Activated CD4-positive, alpha-beta T cell treated with anti-CD3 and anti-CD28 coated beads for 1 hour (primary cell): Measurements from ENCODE around the gene CCK.

Experiments
- DNase-seq: peaks from one replicate; pipeline ENCODE4 v3.0.0-alpha.2; 2020

The CCK gene

GRCh38 chr3:42265059-42265991, 660 bp downstream of the CCK start:
- no peak for DNase-seq

DNA sequence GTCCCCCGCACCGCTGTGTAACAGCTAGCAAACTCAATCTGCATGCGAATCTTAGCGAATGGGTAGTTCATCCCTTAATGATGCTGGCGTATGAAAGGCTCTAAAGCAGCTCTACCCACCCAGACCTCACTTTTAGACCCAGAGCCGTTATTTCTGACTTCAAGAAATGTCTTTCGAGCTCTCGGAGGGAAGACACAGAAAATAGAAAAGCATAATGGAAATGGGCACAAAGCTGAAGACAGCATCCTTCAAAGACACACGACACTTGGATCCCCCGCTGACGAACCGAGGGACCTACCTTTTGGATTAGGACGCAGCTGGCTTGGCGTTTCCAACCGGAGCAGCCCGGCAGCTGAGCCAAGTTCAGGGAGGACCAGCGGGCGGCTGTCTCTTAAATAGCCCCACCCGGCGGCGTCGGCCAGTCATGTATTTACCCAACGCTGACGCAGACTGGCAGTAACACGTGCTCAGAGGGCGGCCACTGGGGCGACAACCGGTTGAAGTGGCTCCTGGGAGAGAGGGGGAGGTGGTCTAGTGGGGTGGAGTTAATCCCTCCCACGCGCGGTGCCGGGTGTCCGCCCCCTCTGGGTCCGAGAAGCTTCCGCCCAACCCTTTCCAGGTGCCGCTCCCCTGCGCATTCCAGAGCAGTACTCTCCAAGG, 1.5 kb downstream of the CCK start:
- no peak for DNase-seq

DNA sequence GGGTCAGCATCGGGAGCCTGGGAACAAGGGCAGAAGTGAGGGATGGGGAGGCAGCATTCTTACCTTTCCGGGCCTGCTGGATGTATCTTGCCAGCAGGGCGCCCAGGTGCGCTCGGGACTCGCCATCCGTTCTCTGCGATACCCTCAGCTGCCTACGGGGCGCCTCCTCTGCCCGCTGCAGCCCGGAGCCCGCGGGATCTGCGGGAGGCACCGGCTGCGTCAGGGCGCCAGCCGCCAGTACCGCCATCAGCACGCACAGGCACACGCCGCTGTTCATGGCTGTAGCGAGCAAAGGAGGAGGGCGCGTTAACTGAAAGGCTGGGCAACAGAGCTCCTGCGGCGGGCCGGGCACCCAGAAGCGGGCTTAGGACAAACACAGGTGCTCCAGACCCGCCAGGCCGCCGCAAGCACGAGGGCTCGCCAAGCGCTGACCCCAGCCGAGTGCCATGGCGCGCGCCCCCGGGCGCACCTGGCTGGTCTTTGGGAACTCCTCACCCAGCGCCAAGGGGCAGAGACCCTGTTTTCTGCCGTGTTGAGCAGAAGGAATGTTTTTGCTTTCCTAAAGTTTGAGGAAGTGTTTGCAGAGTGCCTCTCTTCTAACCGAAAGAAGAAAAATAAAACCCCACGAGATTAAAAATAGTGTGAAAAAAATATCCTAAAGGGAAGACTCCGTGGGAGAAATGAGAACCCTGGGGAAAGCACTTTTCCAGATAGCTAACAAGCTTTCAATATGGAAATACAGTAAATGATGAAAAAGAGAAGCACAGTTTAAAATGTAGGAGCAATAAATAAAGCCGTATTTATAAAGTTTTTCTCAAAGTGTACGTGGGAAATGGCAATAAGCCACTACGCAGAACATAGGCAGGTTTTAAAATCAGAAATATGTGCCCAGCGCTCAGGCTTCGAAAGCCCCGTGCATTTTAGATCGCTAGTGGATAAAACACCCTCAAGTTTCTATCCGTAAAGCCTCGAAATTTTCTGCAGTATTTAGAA, 2.3 kb downstream of the CCK start:
- DNase-seq, result no peak

GRCh38 chr3:42262525-42262924, 3.5 kb downstream of the CCK start:
- DNase-seq, result no peak

DNA sequence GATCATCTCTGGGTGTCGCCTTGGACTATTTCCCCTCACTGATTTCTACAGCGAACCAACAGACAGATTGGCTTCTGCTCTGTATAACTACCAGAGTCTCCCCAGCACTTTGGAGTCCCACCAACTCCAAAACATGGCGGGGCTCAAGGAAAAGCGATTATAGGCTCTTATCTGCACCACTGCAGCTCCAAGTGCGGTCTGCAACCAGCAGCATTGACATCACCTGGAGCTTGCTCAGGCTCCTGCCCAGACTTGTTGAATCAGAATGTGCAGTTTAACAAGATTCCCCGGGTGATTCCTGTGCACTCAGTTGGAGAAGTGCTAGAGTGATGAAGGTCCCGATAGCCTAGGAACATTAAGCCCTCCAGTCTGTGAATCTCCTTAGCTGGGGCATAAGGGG, 9.0 kb downstream of the CCK start:
- DNase-seq, result no peak

DNA sequence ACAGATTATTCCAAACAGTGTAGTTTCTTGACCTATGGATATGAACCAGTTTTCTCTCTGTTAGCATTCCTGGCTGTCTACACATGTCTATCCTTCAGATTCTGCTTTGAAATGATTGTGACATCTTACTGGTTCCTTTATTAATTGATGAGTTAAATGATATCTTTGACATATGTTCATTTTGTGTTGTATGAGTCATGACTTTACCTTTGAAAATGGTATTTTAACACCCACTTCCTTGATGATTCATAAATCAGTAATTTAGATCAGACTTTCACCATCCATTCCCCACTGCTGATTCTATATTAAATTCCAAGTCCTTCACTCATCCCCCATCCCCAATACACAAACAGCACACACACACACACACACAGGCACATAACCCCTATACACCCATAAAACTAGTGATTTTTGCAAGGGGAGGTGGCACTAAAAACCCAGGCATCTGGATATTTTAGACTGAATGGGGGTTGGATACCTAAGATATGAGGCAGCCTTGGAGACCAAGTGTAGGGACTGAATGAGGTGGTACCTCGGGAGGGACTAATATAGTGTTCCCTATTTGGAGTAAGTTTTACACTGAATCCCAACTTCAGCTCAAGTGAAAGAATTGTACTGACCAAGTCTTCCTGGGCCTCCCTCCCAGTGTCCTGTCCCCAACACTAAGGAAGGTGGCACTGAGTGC, 9.7 kb downstream of the CCK start:
- DNase-seq, result no peak

DNA sequence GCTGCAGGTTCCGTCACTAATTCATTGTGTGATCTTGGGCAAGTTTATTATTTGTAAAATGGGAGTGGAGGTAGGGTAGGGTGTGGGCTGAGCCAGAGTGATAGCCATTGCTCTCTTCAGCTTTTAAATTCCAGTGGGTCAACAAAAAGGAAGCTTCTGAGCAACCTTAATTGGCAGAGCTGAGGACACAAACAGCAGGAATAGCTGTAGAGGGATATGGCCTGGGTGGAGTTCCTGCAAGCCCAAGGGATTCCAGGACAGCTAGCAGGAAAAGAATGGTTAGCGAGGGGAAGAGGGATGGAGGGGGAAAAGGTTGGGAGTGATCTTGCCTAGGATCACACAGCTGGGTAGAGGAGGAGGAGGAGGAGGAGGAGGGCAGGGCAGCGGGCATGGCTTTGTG, 11.4 kb downstream of the CCK start:
- DNase-seq, result no peak

- DNase-seq, result no peak
These were observed 15.2 kb downstream of the CCK start for GRCh38 chr3:42250761-42251160.

DNA sequence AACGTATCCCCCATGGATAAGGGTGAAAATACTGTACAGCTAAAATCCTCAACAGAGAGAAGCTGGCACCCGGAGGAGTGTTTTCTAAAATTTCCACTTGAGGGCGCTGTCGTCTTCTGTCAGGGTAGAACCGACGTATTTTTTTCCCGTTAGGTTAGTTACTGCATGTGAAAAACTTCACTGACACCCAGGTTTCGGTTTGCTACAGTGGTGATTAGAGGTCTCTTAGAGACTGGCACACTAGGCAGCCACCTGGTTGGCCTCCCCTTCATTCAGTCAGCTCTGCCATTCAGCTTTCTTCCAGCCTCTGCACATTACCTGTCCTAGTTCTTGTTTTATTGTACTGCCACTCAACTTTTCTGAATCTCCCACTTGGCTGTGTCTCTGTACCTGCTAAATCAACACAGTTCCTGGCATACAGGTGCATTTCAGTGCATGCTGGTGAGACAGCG, 18.4 kb downstream of the CCK start:
- peak; percentile 45 for DNase-seq

- no peak for DNase-seq
These were observed 19.9 kb downstream of the CCK start for GRCh38 chr3:42246091-42246490.

GRCh38 chr3:42236611-42237010, 29.4 kb downstream of the CCK start:
- DNase-seq, result no peak

DNA sequence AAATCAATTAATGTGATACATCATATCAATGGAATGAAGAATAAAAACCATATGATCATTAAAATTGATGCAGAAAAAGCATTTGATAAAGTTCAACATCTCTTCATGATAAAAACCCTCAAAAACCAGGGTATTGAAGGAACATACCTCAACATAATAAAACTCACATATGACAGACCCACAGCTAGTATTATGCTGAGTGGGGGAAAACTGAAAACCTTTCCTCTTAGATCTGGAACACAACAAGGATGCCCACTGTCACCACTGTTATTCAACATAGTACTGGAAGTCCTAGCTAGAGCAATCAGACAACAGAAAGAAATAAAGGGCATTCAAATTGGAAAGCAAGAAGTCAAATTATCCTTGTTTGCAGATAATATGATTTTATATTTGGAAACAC, 30.5 kb downstream of the CCK start:
- DNase-seq, result no peak

DNA sequence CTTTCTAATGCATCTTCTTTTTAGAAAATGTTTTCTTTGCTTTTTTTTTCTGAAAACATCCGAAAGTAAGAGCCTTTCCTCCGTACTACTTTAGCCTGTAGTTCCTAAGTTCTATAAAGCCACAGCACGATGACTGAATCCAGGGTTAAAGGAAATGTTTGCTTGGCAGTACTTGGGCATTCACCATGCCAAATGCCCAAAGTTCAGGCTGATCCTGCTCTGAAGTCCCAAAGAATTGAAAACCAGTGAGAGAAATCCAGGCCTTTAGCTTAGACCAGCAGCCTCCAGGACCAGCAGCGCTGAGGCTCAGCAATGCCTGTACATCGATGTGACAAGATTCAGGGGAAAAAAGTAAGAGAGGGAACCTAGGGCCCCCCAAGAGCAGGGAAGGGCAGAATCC, 35.1 kb downstream of the CCK start:
- DNase-seq, result no peak

- no peak for DNase-seq
These were observed 35.9 kb downstream of the CCK start for GRCh38 chr3:42229942-42230688.

GRCh38 chr3:42229266-42229941, 36.6 kb downstream of the CCK start:
- no peak for DNase-seq

DNA sequence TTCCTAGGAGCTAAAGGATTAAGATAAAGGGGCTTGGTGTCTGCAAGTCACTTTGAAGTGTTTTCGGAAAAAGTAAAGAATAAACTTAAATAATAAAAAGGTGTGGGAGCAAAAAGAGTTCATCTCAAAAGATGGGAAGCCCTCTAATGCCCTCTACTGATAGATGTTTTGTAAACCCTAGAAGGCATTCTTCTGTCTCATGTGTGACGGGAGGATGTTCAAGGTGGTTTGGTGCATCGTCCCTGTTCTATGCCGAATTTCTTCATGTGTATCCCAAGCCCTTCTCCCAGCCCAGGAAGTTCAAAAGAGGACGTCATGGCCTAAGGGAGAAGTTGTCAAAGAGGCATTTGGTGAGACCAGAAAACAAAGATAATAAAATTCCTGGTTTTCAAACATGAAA, 37.2 kb downstream of the CCK start:
- no peak for DNase-seq

GRCh38 chr3:42226470-42227425, 39.2 kb downstream of the CCK start:
- DNase-seq, result no peak

- no peak for DNase-seq
These were observed 40.3 kb downstream of the CCK start for GRCh38 chr3:42225486-42226363.
